ENCODE results near the gene WDR62.

The WDR62 gene

DNA sequence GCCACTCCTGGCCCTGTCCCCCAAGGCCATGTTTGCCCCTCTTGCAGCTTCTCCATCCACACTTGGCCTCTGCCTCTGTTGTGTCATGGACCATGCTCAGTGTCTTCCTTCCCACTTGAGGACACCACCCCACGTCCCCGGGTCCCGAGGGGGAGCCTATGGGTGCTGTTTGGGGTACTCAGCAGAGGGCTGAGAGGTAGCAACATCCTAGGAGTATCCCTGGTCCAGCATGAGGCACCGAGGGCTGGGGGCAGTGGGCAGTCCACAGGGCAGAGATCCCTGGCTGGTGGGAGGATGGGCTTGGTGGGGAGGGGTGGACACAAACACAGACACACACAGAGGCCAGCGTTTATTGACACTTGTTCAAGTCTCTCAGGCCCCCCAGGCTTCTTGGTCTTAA lies 95.9 kb downstream of the WDR62 start:
- intact Hi-C loops (cut with DNase I), result no loop called here
- no peak for DNase-seq

DNA sequence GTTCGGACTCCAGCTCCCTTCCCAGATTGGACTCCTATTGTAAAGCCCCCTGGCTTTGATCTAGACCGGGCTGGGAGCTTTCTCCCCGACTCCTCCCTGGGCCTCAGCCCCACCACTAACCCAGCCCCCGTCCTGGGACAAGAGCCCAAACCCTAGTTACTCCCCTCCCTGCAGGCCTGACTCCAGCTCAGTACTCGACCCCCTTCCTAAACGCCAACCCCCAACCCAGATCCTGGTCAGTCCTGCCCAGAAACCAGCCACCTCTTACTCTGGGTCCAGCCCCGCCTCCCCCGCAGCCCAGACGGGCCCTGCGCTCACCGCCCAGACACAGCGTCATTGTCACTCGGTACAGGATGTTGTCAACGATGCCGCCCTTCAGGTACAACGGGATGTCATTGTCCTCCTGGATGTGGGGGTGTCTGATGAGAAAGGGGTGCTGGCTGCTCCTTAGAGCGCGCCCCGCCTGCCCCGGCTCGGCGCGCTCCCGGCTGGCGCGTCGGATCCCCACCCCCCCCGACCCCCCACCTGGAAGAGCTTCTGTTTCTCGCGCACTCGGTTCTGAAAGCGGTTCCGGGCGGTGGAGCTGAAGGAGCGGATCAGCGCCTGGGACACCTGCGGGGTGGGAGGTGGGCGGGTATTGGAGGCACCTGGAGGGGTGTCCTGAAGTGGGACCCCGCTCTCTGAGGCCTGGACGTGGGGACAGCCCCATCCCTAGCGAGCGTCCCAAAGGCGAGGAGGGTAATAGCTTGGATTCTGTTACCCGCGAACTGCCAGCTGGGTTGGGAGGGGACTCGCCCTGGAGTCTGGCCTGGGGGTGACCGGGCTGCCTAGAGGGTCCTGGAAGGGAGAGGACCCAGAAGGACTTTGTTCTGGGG lies 96.7 kb downstream of the WDR62 start:
- DNase-seq, result peak in 2 of 42 donors; percentile 20 to 29
- intact Hi-C loops (cut with DNase I), result no loop called here

- DNase-seq, result no peak
- intact Hi-C loops (cut with DNase I), result no loop called here
These were observed 97.3 kb downstream of the WDR62 start for GRCh38 chr19:36152019-36152351.

DNA sequence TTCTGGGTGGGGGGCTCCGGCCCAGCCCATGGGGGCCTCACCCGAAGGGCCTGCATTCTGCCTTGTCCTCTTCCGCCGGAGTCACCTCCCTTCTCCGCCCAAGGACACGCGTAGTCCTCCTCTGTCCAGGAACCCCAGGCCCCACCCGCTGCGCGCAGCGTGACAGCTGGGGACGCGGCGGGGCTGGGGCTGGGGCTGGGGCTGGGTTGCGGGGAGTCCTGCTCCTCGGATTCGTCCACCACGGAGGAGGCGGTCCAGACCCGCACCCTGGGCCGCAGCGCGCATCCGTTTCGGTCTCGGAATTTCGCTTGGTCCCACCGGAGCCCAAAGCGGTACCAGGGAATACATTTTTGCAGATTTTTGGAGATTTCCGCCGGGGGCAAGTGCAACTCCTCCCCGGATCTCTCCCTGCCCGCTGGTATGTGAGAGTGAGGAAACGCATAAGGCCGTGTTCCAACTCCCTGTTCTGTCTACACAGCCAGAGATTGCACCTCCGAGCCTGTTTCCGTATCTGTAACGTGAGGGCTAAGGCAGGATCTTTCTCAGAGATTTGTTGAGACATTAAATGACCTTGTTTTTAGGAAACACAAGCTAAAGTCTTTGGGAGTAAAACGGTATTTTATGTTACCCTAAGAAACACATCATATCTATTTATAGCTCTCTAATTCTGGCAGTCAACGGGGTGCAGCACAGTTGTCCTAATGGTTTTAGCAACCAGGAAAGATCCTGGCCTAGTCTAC lies 97.8 kb downstream of the WDR62 start, which contains the start of gene COX7A1:
TSS of gene COX7A1 (minus strand) at position 96 of the 740 bp plus-strand sequence. CDS start at position 56, 40 bp downstream.
- peak in 30 of 42 donors; percentile 13 to 66 (median 32) for DNase-seq
- intact Hi-C loops (cut with DNase I), result no loop called here

DNA sequence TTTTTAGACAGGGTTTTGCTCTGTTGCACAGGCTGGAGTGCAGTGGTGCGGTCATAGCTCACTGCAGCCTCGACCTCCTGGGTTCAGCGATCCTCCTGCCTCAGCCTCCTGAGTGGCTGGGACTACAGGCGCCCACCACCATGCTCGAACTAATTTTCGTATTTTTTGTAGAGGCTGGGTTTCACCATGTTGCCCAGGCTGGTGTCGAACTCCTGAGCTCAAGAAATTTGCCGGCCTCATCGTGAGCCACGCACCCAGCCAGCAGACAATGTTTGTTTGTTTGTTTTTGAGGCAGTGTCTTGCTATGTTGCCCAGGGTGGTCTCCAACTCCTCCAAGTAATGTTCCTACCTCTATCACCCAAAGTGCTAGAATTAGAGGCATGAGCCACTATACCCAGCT lies 98.4 kb downstream of the WDR62 start:
- DNase-seq, result no peak
- intact Hi-C loops (cut with DNase I), result no loop called here

Measured in head of caudate nucleus (tissue), 42 donors.